Stomach (tissue), 9 donors: ENCODE data around the gene NSMCE1. TPM values are rescaled to one million over a fixed set of nuclear protein-coding genes. Genes with fewer than 3 reads are reported as not detected.

Experiments
- DNase-seq, 2 donors: peaks; one replicate each; pipeline versions ENCODE4 v3.0.0 to v3.0.0-alpha.2; 2013 to 2019
- H3K27ac ChIP-seq, 5 donors: fragments of 200-600 bp in 4 of 5; sonication (generic) in 4 of 5; one replicate each; pipeline ENCODE4 v1.5.1; 2013 to 2019; ENCODE audit warnings: mild to moderate bottlenecking in 1 of 5, moderate library complexity in 1 of 5
- H3K27me3 ChIP-seq, 3 donors: fragments of 200-600 bp; sonication (generic); one replicate each; pipeline ENCODE4 v1.5.1; 2017 to 2019; ENCODE audit warnings: mixed run types in 1 of 3
- H3K36me3 ChIP-seq, 4 donors: fragments of 200-600 bp; sonication (generic); 1 replicate in 3 of 4; 2 replicates in 1 of 4; pipeline ENCODE4 v1.5.1; 2016 to 2019
- H3K4me1 ChIP-seq, 4 donors: fragments of 200-600 bp; sonication (generic); one replicate each; pipeline ENCODE4 v1.5.1; 2016 to 2019
- H3K4me3 ChIP-seq, 4 donors: fragments of 200-600 bp; sonication (generic) in 3 of 4; one replicate each; pipeline ENCODE4 v1.5.1; 2016 to 2019; ENCODE audit warnings: mild to moderate bottlenecking in 1 of 4
- H3K9me3 ChIP-seq, 4 donors: fragments of 200-600 bp; sonication (generic); one replicate each; pipeline ENCODE4 v1.5.1; 2016 to 2019
- CTCF ChIP-seq, 7 experiments: fragments of 450-650 bp in 4 of 7; fragments of 200-600 bp in 3 of 7; sonication (generic) in 3 of 7; IDR thresholded peaks; one replicate each; pipeline ENCODE4 v1.5.1; 2016 to 2019; ENCODE audit warnings: antibody characterized with exemption in 7 of 7, control low read depth in 2 of 7, mild to moderate bottlenecking in 1 of 7
- EP300 ChIP-seq: sonication (generic); formaldehyde crosslinking; IDR thresholded peaks from one replicate; pipeline ENCODE4 v1.6.1; 2017; ENCODE audit warnings: antibody characterized with exemption
- POLR2A ChIP-seq, 4 donors: fragments of 450-650 bp; IDR thresholded peaks; one replicate each; pipeline ENCODE4 v1.6.1; 2016; ENCODE audit warnings: antibody characterized with exemption in 4 of 4, control low read depth in 2 of 4, mild to moderate bottlenecking in 1 of 4, moderate library complexity in 1 of 4
- POLR2AphosphoS5 ChIP-seq, 3 donors: sonication (generic); formaldehyde crosslinking; IDR thresholded peaks; one replicate each; pipeline ENCODE4 v1.6.1; 2016; ENCODE audit warnings: antibody characterized with exemption in 3 of 3
- WGBS, 5 donors: extraction: QIAGEN DNeasy Blood & Tissue Kit in 3 of 5; methylation state at CpG; one replicate each; pipeline versions ENCODE4 v1.1.5 to v1.1.7; 2013 to 2018; 5-methylcytosine and 5-hydroxymethylcytosine counted together
- intact Hi-C: fragments of 100-400 bp; cut with DNase I; formaldehyde crosslinking; loops from one replicate; pipeline ENCODE4 v1.15.1; 2023; ENCODE audit warnings: low total_unique reads
- polyA plus RNA-seq, 3 donors: library from polyadenylated mRNA; stranded (reverse); fragments of 200-250 nt; gene quantifications; one replicate each; pipeline ENCODE4 v1.2.3, GENCODE V29; 2013
- total RNA-seq, 5 donors: library from RNA; depleted of rRNA; stranded (reverse); fragments of >200 nt; gene quantifications; one replicate each; pipeline versions ENCODE4 v1.1.0 to v1.2.3, GENCODE V29; 2014 to 2016
- donor health status: healthy with polysubstance abuse.
- donor health status: Bipolar disorder and iron deficiency.
- donor health status: healthy.

NSMCE1 gene
- total and polyA plus RNA-seq, 8 donors, result 9.3 to 120 (median 46.2) TPM

DNA sequence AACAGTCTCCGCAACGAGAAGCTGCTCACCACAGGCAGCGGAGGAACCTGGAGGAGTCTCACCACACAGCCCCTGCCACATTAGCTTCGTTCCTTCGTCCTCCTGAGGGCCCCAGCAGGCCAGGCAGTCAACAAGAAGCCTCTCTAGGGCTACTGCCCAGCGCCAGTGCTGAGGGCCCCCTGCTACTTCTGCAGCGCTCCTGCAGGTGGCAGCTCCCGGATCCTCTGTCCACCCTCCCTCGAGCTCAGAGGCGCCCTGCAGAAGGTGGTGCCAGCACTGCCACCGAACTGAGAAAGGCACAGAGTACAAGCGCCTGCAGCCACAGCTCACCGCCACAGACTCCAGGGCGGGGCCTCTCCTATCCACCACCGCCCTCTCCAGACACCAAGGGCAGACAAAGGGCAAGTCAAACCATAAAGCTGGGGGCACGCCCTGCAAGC is 38.0 kb downstream of the NSMCE1 start:
- 27 to 57% (median 45%) methylated on average over 4 to 16 of the region's 16 CpGs for WGBS, 5 donors
- H3K36me3 ChIP-seq, result peaks cover 0 to 58% (median 51%) of the 10 kb centered on the region in 4 donors
- H3K27ac ChIP-seq, result peak overlapping the region in 3 of 5 donors; percentile 26 to 55 (median 38)
- no peaks in the 10 kb centered on the region for H3K27me3 ChIP-seq
- H3K4me1 ChIP-seq, result peaks cover 44 to 66% (median 57%) of the 10 kb centered on the region in 4 donors
- TF ChIP-seq POLR2A (IDR thresholded peaks at IDR 0.05), result no peak
- TF ChIP-seq EP300, result no peak
- peak in 4 of 7 experiments; percentile 16 to 40 (median 23) for TF ChIP-seq CTCF (IDR thresholded peaks at IDR 0.05)
- peak in 1 of 3 donors; percentile 19 for TF ChIP-seq POLR2AphosphoS5 (IDR thresholded peaks at IDR 0.05)
- H3K4me3 ChIP-seq, result no peak overlapping the region
- peak; percentile 76 to 80 for DNase-seq
- no peaks in the 10 kb centered on the region for H3K9me3 ChIP-seq
- intact Hi-C loops, result no loop called here

DNA sequence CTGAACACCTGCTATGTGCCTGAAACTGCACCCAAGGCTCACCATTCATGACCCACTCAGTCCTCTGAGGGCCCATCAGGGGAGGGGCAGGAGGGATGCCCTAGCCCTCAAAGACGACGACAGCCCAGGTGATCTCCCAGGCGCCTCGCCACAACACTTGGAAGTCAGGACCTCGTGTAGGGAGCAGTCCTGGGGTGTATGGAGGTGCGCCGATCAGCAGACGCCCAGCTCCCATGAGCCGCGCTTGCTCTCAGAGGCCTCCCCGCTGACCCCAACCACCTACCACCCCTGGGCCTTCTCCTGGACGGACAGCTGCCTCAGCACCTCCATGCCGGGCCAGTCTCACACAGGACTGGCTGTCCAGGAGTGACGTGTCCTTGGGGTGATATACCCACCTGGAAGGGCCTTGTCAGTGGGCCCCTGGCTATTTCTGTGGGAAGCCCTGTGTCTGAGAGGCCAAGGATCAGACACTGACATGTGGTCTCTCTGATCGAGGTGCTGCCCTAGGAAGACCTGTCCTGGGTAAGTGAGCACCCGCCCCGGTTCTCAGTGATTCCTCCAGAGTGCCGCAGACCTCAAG is 38.6 kb downstream of the NSMCE1 start:
- intact Hi-C loops, result no loop called here
- H3K4me1 ChIP-seq, result peaks cover 40 to 66% (median 55%) of the 10 kb centered on the region in 4 donors
- TF ChIP-seq EP300 (no peak), POLR2A (IDR thresholded peaks at IDR 0.05) (no peak), CTCF (IDR thresholded peaks at IDR 0.05) (no peak), POLR2AphosphoS5 (IDR thresholded peaks at IDR 0.05) (no peak)
- no peaks in the 10 kb centered on the region for H3K27me3 ChIP-seq
- peaks cover 0 to 64% (median 57%) of the 10 kb centered on the region in 4 donors for H3K36me3 ChIP-seq
- DNase-seq, result no peak
- peak overlapping the region in 2 of 5 donors; percentile 38 to 55 for H3K27ac ChIP-seq
- H3K4me3 ChIP-seq, result no peak overlapping the region
- H3K9me3 ChIP-seq, result no peaks in the 10 kb centered on the region
- WGBS, 5 donors, result 92 to 100% (median 95%) methylated on average over 9 to 18 of the region's 18 CpGs

DNA sequence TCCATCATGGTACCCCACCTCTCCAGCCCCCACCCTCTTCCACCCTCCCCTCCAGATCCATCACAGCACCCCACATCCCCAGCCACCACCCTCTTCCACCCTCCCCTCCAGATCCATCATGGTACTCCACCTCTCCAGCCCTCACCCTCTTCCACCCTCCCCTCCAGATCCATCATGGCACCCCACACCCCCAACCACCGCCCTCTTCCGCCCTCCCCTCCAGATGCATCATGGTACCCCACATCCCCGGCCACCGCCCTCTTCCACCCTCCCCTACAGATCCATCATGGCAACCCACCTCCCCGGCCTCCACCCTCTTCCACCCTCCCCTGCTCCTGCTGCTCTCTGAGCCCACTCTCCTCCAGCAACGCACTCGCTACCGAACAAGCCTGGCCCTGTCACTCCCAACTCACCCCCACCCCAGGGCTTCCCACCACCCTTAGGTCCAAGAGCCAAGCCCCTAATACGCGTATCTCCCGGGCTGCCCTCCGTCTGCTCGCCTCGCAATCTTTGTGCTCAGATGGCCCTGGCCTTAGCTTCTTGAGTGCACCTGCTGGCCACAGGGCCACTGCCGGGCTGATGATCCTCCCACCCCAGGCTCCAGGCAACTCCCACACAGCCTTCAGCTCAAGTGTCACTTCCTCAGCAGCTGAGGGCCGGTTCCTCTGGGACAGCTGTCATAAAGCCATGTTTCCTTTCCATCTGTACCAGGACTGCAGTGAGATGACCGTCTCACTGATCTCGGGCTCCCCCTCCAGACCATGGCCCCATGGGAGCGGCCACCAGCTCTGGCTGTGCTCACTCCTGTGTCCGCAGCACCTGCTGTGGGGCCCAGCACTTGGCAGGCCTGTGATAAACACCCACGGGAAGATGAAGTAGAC is 39.7 kb downstream of the NSMCE1 start:
- Histone ChIP-seq H3K27me3 (no peaks in the 10 kb centered on the region), H3K4me1 (peaks cover 34 to 62% (median 46%) of the 10 kb centered on the region in 4 donors), H3K27ac (peak overlapping the region in 2 of 5 donors; percentile 1 to 55), H3K4me3 (no peak overlapping the region), H3K36me3 (peaks cover 0 to 69% (median 63%) of the 10 kb centered on the region in 4 donors), H3K9me3 (no peaks in the 10 kb centered on the region)
- WGBS, 5 donors, result 84 to 88% (median 86%) methylated on average over 21 of the region's 21 CpGs
- TF ChIP-seq POLR2AphosphoS5 (IDR thresholded peaks at IDR 0.05), result no peak
- no peak for TF ChIP-seq POLR2A (IDR thresholded peaks at IDR 0.05)
- peak in 1 of 2 donors; percentile 68 for DNase-seq
- intact Hi-C loops, result no loop called here

- Histone ChIP-seq H3K4me3 (no peak overlapping the region), H3K36me3 (peaks cover 0 to 63% (median 59%) of the 10 kb centered on the region in 4 donors), H3K4me1 (peaks cover 37 to 66% (median 50%) of the 10 kb centered on the region in 4 donors), H3K27ac (peak overlapping the region in 1 of 5 donors; percentile 1), H3K9me3 (no peaks in the 10 kb centered on the region), H3K27me3 (no peaks in the 10 kb centered on the region)
- TF ChIP-seq POLR2A (IDR thresholded peaks at IDR 0.05), result no peak
- no peak for TF ChIP-seq CTCF (IDR thresholded peaks at IDR 0.05)
- no peak for TF ChIP-seq POLR2AphosphoS5 (IDR thresholded peaks at IDR 0.05)
- TF ChIP-seq EP300, result no peak
- no peak for DNase-seq
- intact Hi-C loops, result no loop called here
- WGBS, 5 donors, result 76 to 99% (median 86%) methylated on average over 1 to 12 of the region's 12 CpGs
Measured at GRCh38 chr16:27228045-27228444, 40.5 kb downstream of the NSMCE1 start.
